B cell (primary cell): ENCODE results near the gene LSM6.

Experiments used
- EZH2 ChIP-seq: IDR thresholded peaks from 2 replicates; pipeline ENCODE4 v1.6.1; 2012; ENCODE audit warnings: borderline replicate concordance, low read depth, mild to moderate bottlenecking, moderate library complexity, low read length; ENCODE audit not compliant: insufficient read depth, poor library complexity, severe bottlenecking
- TF ChIP-seq, protein P1 (sequence below): fragments of 200-600 bp; IDR thresholded peaks from one replicate; pipeline ENCODE4 v1.8.0; 2022; ENCODE audit warnings: antibody characterized with exemption, mild to moderate bottlenecking

GRCh38 chr4:146161243-146161642 lies 14.3 kb upstream of the LSM6 start:
- TF ChIP-seq, protein P1, sequence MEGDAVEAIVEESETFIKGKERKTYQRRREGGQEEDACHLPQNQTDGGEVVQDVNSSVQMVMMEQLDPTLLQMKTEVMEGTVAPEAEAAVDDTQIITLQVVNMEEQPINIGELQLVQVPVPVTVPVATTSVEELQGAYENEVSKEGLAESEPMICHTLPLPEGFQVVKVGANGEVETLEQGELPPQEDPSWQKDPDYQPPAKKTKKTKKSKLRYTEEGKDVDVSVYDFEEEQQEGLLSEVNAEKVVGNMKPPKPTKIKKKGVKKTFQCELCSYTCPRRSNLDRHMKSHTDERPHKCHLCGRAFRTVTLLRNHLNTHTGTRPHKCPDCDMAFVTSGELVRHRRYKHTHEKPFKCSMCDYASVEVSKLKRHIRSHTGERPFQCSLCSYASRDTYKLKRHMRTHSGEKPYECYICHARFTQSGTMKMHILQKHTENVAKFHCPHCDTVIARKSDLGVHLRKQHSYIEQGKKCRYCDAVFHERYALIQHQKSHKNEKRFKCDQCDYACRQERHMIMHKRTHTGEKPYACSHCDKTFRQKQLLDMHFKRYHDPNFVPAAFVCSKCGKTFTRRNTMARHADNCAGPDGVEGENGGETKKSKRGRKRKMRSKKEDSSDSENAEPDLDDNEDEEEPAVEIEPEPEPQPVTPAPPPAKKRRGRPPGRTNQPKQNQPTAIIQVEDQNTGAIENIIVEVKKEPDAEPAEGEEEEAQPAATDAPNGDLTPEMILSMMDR: no peak
- no peak for TF ChIP-seq EZH2
